ENCODE measurements around the gene NEK10. TPM values are rescaled to one million over a fixed set of nuclear protein-coding genes. Genes with fewer than 3 reads are reported as not detected.

Gene NEK10
- total RNA-seq, 1 experiment from 2014 or later, result 1.2 TPM

DNA sequence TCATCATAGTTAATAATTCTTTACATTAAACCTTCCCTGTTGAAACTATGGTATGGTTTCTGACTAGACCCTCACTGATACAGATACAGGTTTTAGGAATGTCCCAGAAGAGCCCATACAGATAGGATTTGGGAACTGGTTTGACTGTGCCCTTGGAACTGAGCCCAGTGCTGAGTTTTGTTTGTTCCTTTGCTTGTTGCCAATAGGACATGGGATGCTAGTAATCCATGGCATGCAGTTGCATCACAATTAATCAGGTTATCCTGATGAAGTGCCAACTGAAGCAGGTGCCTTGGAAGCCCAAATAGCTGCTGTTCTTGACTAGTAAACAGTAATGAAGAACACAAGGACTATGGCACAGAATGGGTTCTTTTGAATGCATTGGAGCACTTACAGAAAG, 230.6 kb downstream of the NEK10 start:
- DNase-seq (ENCODE audit: low read depth, low spot score) (no peak), ATAC-seq (no peak)
- no peaks in the 10 kb centered on the region for H3K36me3 ChIP-seq (ENCODE audit: control insufficient read depth in 1 of 2, insufficient read depth in 2 of 2, low read length in 2 of 2)
- H2AFZ ChIP-seq (ENCODE audit: low read depth, low read length, poor library complexity, severe bottlenecking), result no peak overlapping the region
- H3K9me3 ChIP-seq (ENCODE audit: control insufficient read depth in 1 of 2, insufficient read depth in 1 of 2, low read depth in 1 of 2, low read length in 2 of 2), result 0 out of 4 replicates have a peak, but pooled peaks cover 0 to 5% of the 10 kb centered on the region in 2 experiments
- no peaks in the 10 kb centered on the region for H3K9me2 ChIP-seq (ENCODE audit: insufficient read depth)
- POLR2A ChIA-PET, result no interaction called here
- H4K20me1 ChIP-seq (ENCODE audit: insufficient read depth), result no peaks in the 10 kb centered on the region
- intact Hi-C loops (cut with micrococcal nuclease), result no loop called here
- H3K9ac ChIP-seq (ENCODE audit: low read length), result no peak overlapping the region
- H3K27me3 ChIP-seq (ENCODE audit: insufficient read depth, low read length), result no peaks in the 10 kb centered on the region
- no peaks in the 10 kb centered on the region for H3K4me1 ChIP-seq (ENCODE audit: control insufficient read depth in 1 of 2, insufficient read depth in 2 of 2, low read length in 2 of 2)
- RAD21 ChIA-PET (ENCODE audit: low non-redundant PET in 1 of 2, low total read pairs in 2 of 2, uncharacterized antibody in 2 of 2, unreplicated experiment in 2 of 2), result no interaction called here
- no peak overlapping the region for H3K4me3 ChIP-seq (replicated peaks in 1 of 2; ENCODE audit: low read depth in 1 of 2, low read length in 2 of 2)
- no peaks in the 10 kb centered on the region for H3K79me2 ChIP-seq (ENCODE audit: insufficient read depth, low read length)
- BruUV-seq (replicated peaks), result no TSS peak
- H3K4me2 ChIP-seq (ENCODE audit: low read length), result no peak overlapping the region
- no peak for TF ChIP-seq FOSL1 (IDR thresholded peaks at IDR 0.05; ENCODE audit: low read depth)
- no peak for TF ChIP-seq TCF7L2 (IDR thresholded peaks at IDR 0.05; ENCODE audit: borderline replicate concordance, extremely low read depth, insufficient read depth, insufficient read length)
- TF ChIP-seq, protein P1, sequence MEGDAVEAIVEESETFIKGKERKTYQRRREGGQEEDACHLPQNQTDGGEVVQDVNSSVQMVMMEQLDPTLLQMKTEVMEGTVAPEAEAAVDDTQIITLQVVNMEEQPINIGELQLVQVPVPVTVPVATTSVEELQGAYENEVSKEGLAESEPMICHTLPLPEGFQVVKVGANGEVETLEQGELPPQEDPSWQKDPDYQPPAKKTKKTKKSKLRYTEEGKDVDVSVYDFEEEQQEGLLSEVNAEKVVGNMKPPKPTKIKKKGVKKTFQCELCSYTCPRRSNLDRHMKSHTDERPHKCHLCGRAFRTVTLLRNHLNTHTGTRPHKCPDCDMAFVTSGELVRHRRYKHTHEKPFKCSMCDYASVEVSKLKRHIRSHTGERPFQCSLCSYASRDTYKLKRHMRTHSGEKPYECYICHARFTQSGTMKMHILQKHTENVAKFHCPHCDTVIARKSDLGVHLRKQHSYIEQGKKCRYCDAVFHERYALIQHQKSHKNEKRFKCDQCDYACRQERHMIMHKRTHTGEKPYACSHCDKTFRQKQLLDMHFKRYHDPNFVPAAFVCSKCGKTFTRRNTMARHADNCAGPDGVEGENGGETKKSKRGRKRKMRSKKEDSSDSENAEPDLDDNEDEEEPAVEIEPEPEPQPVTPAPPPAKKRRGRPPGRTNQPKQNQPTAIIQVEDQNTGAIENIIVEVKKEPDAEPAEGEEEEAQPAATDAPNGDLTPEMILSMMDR (IDR thresholded peaks at IDR 0.05 in 2 of 3, conservative IDR thresholded peaks at IDR 0.05 in 1 of 3; ENCODE audit: borderline replicate concordance in 1 of 3, insufficient read depth in 1 of 3, low read depth in 2 of 3, low read length in 2 of 3), result no peak
- TF ChIP-seq EZH2 (IDR thresholded peaks at IDR 0.05), result no peak
- TF ChIP-seq POLR2AphosphoS5 (IDR thresholded peaks at IDR 0.05; ENCODE audit: low read depth, low read length), result no peak
- TF ChIP-seq RAD21 (IDR thresholded peaks at IDR 0.05; ENCODE audit: low read depth), result no peak
- TF ChIP-seq, protein P2, sequence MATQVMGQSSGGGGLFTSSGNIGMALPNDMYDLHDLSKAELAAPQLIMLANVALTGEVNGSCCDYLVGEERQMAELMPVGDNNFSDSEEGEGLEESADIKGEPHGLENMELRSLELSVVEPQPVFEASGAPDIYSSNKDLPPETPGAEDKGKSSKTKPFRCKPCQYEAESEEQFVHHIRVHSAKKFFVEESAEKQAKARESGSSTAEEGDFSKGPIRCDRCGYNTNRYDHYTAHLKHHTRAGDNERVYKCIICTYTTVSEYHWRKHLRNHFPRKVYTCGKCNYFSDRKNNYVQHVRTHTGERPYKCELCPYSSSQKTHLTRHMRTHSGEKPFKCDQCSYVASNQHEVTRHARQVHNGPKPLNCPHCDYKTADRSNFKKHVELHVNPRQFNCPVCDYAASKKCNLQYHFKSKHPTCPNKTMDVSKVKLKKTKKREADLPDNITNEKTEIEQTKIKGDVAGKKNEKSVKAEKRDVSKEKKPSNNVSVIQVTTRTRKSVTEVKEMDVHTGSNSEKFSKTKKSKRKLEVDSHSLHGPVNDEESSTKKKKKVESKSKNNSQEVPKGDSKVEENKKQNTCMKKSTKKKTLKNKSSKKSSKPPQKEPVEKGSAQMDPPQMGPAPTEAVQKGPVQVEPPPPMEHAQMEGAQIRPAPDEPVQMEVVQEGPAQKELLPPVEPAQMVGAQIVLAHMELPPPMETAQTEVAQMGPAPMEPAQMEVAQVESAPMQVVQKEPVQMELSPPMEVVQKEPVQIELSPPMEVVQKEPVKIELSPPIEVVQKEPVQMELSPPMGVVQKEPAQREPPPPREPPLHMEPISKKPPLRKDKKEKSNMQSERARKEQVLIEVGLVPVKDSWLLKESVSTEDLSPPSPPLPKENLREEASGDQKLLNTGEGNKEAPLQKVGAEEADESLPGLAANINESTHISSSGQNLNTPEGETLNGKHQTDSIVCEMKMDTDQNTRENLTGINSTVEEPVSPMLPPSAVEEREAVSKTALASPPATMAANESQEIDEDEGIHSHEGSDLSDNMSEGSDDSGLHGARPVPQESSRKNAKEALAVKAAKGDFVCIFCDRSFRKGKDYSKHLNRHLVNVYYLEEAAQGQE (IDR thresholded peaks at IDR 0.05; ENCODE audit: low read depth), result no peak
- TF ChIP-seq SP1 (IDR thresholded peaks at IDR 0.05; ENCODE audit: low read depth), result no peak
- TF ChIP-seq YY1 (IDR thresholded peaks at IDR 0.05; ENCODE audit: extremely low read depth, insufficient replicate concordance, low read depth, low read length), result no peak
- TF ChIP-seq EGR1 (IDR thresholded peaks at IDR 0.05; ENCODE audit: low read depth), result no peak
- H3K27ac ChIP-seq (ENCODE audit: low read depth, low read length), result no peak overlapping the region
- CTCF ChIA-PET, result no interaction called here
